H9 (cell line): ENCODE measurements around the gene SNAI1. TPM values are rescaled to one million over a fixed set of nuclear protein-coding genes. Genes with fewer than 3 reads are reported as not detected.

ENCODE experiments used
- DNase-seq: peaks from one replicate; pipeline ENCODE4 v3.0.0-alpha.2; 2017
- H2AFZ ChIP-seq: one replicate; pipeline ENCODE4 v1.6.1; 2013; ENCODE audit warnings: mild to moderate bottlenecking, low read length, control low read depth, moderate library complexity
- H2AK5ac ChIP-seq: 2 replicates; pipeline ENCODE4 v1.6.1; 2013; ENCODE audit warnings: low read length, control low read depth, mixed read lengths; ENCODE audit not compliant: insufficient read length
- H2BK120ac ChIP-seq: one replicate; pipeline ENCODE4 v1.6.1; 2013; ENCODE audit warnings: low read depth, mild to moderate bottlenecking, low read length, control low read depth, inconsistent platforms; ENCODE audit not compliant: poor library complexity, severe bottlenecking
- H2BK12ac ChIP-seq: 2 replicates; pipeline ENCODE4 v1.6.1; 2013; ENCODE audit warnings: low read length, control low read depth, mixed read lengths, low read depth; ENCODE audit not compliant: insufficient read length
- H2BK15ac ChIP-seq: 2 replicates; pipeline ENCODE4 v1.6.1; 2013; ENCODE audit warnings: low read depth, low read length, control low read depth
- H2BK20ac ChIP-seq: one replicate; pipeline ENCODE4 v1.6.1; 2013; ENCODE audit warnings: low read depth, mild to moderate bottlenecking, low read length, control low read depth, inconsistent platforms; ENCODE audit not compliant: poor library complexity, severe bottlenecking
- H2BK5ac ChIP-seq: 2 replicates; pipeline ENCODE4 v1.6.1; 2013; ENCODE audit warnings: low read length, control low read depth, mixed read lengths; ENCODE audit not compliant: insufficient read length
- H3K14ac ChIP-seq: 2 replicates; pipeline ENCODE4 v1.6.1; 2013; ENCODE audit warnings: low read length, control low read depth; ENCODE audit not compliant: insufficient read depth
- H3K18ac ChIP-seq: 2 replicates; pipeline ENCODE4 v1.6.1; 2013; ENCODE audit warnings: low read depth, mild to moderate bottlenecking, mixed read lengths, low read length, control low read depth; ENCODE audit not compliant: insufficient read length
- H3K23ac ChIP-seq: 2 replicates; pipeline ENCODE4 v1.6.1; 2013; ENCODE audit warnings: low read length, control low read depth, mixed read lengths, low read depth; ENCODE audit not compliant: insufficient read length
- H3K23me2 ChIP-seq: 2 replicates; pipeline ENCODE4 v1.6.1; 2013; ENCODE audit warnings: low read depth, mild to moderate bottlenecking, mixed read lengths, low read length, control low read depth; ENCODE audit not compliant: insufficient read length, poor library complexity, severe bottlenecking
- H3K27ac ChIP-seq: 2 replicates; pipeline ENCODE4 v1.5.1; 2013; ENCODE audit warnings: low read length, control low read depth, mixed read lengths, low read depth; ENCODE audit not compliant: insufficient read length
- H3K27me3 ChIP-seq: 2 replicates; pipeline ENCODE4 v1.6.1; 2013; ENCODE audit warnings: low read length, control low read depth, inconsistent platforms; ENCODE audit not compliant: insufficient read depth
- H3K4ac ChIP-seq: 2 replicates; pipeline ENCODE4 v1.6.1; 2013; ENCODE audit warnings: low read depth, mild to moderate bottlenecking, control low read depth, inconsistent platforms, low read length, moderate library complexity
- H3K4me1 ChIP-seq: 2 replicates; pipeline ENCODE4 v1.6.1; 2013; ENCODE audit warnings: low read length, control low read depth, inconsistent platforms; ENCODE audit not compliant: insufficient read depth
- H3K4me2 ChIP-seq: 2 replicates; pipeline ENCODE4 v1.6.1; 2013; ENCODE audit warnings: low read length, control low read depth, mixed read lengths; ENCODE audit not compliant: insufficient read length, insufficient read depth
- H3K56ac ChIP-seq: 2 replicates; pipeline ENCODE4 v1.6.1; 2013; ENCODE audit warnings: low read depth, mild to moderate bottlenecking, mixed read lengths, low read length, control low read depth; ENCODE audit not compliant: insufficient read length
- H3K79me1 ChIP-seq: 2 replicates; pipeline ENCODE4 v1.6.1; 2013; ENCODE audit warnings: low read depth, mild to moderate bottlenecking, moderate library complexity, low read length, control low read depth, inconsistent platforms; ENCODE audit not compliant: insufficient read depth, poor library complexity, severe bottlenecking
- H3K79me2 ChIP-seq: 2 replicates; pipeline ENCODE4 v1.6.1; 2013; ENCODE audit warnings: low read length, control low read depth, inconsistent platforms; ENCODE audit not compliant: insufficient read depth
- H3K9ac ChIP-seq: 2 replicates; pipeline ENCODE4 v1.6.1; 2013; ENCODE audit warnings: low read length, control low read depth, mixed read lengths; ENCODE audit not compliant: insufficient read length; ENCODE audit errors: extremely low read depth
- H3K9me3 ChIP-seq: one replicate; pipeline ENCODE4 v1.6.1; 2013; ENCODE audit warnings: low read depth, low read length, inconsistent platforms; ENCODE audit not compliant: control insufficient read depth
- H3T11ph ChIP-seq: one replicate; pipeline ENCODE4 v1.6.1; 2013; ENCODE audit warnings: mild to moderate bottlenecking, low read length, control low read depth, inconsistent platforms
- H4K20me1 ChIP-seq: one replicate; pipeline ENCODE4 v1.6.1; 2013; ENCODE audit not compliant: control insufficient read depth, insufficient read length, insufficient read depth
- H4K5ac ChIP-seq: 2 replicates; pipeline ENCODE4 v1.6.1; 2013; ENCODE audit warnings: low read depth, mild to moderate bottlenecking, mixed read lengths, low read length, control low read depth; ENCODE audit not compliant: insufficient read length
- H4K8ac ChIP-seq: replicated peaks from 2 replicates; pipeline ENCODE4 v1.6.1; 2013; ENCODE audit warnings: low read length, control low read depth, mixed read lengths, low read depth; ENCODE audit not compliant: insufficient read length
- H4K91ac ChIP-seq: 2 replicates; pipeline ENCODE4 v1.6.1; 2013; ENCODE audit warnings: low read depth, mild to moderate bottlenecking, moderate library complexity, mixed read lengths, low read length, control low read depth; ENCODE audit not compliant: insufficient read length
- H3K27ac Mint-ChIP-seq, 3 experiments: 2 replicates in 2 of 3; 3 replicates in 1 of 3; pipeline ENCODE4 v1.8.0; 2020 to 2021; ENCODE audit warnings: mixed read lengths in 3 of 3, mild to moderate bottlenecking in 1 of 3, moderate library complexity in 1 of 3
- H3K27me3 Mint-ChIP-seq: 2 replicates; pipeline ENCODE4 v1.8.0; 2021; ENCODE audit warnings: low read depth, mild to moderate bottlenecking, moderate library complexity, mixed read lengths
- H3K36me3 Mint-ChIP-seq, 3 experiments: 2 replicates in 2 of 3; 3 replicates in 1 of 3; pipeline ENCODE4 v1.8.0; 2020 to 2021; ENCODE audit warnings: low read depth in 3 of 3, mixed read lengths in 3 of 3; ENCODE audit not compliant: insufficient read depth in 1 of 3
- H3K4me1 Mint-ChIP-seq, 2 experiments: 2 replicates each; pipeline ENCODE4 v1.8.0; 2020; ENCODE audit warnings: mixed read lengths in 2 of 2
- H3K4me3 Mint-ChIP-seq, 2 experiments: 2 replicates in 1 of 2; 3 replicates in 1 of 2; pipeline ENCODE4 v1.8.0; 2020 to 2021; ENCODE audit warnings: mild to moderate bottlenecking in 2 of 2, mixed read lengths in 2 of 2, moderate library complexity in 1 of 2
- H3K9me3 Mint-ChIP-seq, 2 experiments: 2 replicates in 1 of 2; 3 replicates in 1 of 2; pipeline ENCODE4 v1.8.0; 2020; ENCODE audit warnings: mild to moderate bottlenecking in 2 of 2, mixed read lengths in 2 of 2, moderate library complexity in 1 of 2
- WGBS: extraction: QIAGEN DNeasy Blood & Tissue Kit; methylation state at CpG from one replicate; pipeline ENCODE4 v1.1.7; 2013; ENCODE audit warnings: missing lambda C conversion rate, low lambda C conversion rate, mixed read lengths; ENCODE audit not compliant: insufficient read length; ENCODE audit errors: extremely low coverage; 5-methylcytosine and 5-hydroxymethylcytosine counted together
- total RNA-seq: library from RNA; stranded (reverse); gene quantifications from 2 replicates; pipeline ENCODE4 v1.2.1, GENCODE V29; 2021
- TF ChIP-seq, protein P1 (sequence below): fragments of 200-600 bp; sonication (generic); conservative IDR thresholded peaks from 3 replicates; pipeline ENCODE4 v1.8.0; 2021; ENCODE audit warnings: antibody characterized with exemption, mild to moderate bottlenecking

SNAI1 gene
- total RNA-seq, 1 experiment from 2014 or later, result 7.0 TPM

DNA sequence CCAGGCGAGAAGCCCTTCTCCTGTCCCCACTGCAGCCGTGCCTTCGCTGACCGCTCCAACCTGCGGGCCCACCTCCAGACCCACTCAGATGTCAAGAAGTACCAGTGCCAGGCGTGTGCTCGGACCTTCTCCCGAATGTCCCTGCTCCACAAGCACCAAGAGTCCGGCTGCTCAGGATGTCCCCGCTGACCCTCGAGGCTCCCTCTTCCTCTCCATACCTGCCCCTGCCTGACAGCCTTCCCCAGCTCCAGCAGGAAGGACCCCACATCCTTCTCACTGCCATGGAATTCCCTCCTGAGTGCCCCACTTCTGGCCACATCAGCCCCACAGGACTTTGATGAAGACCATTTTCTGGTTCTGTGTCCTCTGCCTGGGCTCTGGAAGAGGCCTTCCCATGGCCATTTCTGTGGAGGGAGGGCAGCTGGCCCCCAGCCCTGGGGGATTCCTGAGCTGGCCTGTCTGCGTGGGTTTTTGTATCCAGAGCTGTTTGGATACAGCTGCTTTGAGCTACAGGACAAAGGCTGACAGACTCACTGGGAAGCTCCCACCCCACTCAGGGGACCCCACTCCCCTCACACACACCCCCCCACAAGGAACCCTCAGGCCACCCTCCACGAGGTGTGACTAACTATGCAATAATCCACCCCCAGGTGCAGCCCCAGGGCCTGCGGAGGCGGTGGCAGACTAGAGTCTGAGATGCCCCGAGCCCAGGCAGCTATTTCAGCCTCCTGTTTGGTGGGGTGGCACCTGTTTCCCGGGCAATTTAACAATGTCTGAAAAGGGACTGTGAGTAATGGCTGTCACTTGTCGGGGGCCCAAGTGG is 5.3 kb downstream of the SNAI1 start:
- Mint-ChIP-seq H3K9me3 (peaks cover 0 to 2% of the 10 kb centered on the region in 2 experiments; a peak in 1 of 5 replicates), H3K4me3 (peak overlapping the region in 1 of 2 experiments; percentile 27; a peak in 1 of 5 replicates), H3K36me3 (peaks cover 13 to 37% (median 22%) of the 10 kb centered on the region in 3 experiments; a peak in 6 of 7 replicates), H3K4me1 (peaks cover 69 to 90% of the 10 kb centered on the region in 2 experiments), H3K27me3 (peaks cover 2% of the 10 kb centered on the region; the same call in 1 of the 2 replicates), H3K27ac (peak overlapping the region in 2 of 3 experiments; percentile 50 to 85; a peak in 1 of 7 replicates)
- Histone ChIP-seq H3K79me2 (no peaks in the 10 kb centered on the region; the same call in 1 of the 2 replicates), H4K8ac (no peak overlapping the region), H3K56ac (no peak overlapping the region), H2AFZ (no peak overlapping the region), H3K4me1 (peaks cover 15% of the 10 kb centered on the region), H2BK120ac (no peak overlapping the region), H3K79me1 (no peaks in the 10 kb centered on the region), H2BK20ac (no peak overlapping the region), H2BK5ac (no peak overlapping the region), H2BK15ac (no peak overlapping the region), H3K9me3 (no peaks in the 10 kb centered on the region), H3K23ac (no peak overlapping the region), H3K27ac (no peak overlapping the region), H3K18ac (no peak overlapping the region), H4K20me1 (peaks cover 2% of the 10 kb centered on the region), H3T11ph (no peak overlapping the region), H4K91ac (no peak overlapping the region), H3K23me2 (peaks cover 6% of the 10 kb centered on the region), H3K4me2 (no peak overlapping the region), H3K14ac (no peak overlapping the region; the same call in 1 of the 2 replicates), H3K4ac (no peak overlapping the region), H4K5ac (no peak overlapping the region), H3K9ac (no peak overlapping the region), H2AK5ac (no peak overlapping the region), H2BK12ac (no peak overlapping the region), H3K27me3 (no peaks in the 10 kb centered on the region; the same call in 1 of the 2 replicates)
- TF ChIP-seq, protein P1, sequence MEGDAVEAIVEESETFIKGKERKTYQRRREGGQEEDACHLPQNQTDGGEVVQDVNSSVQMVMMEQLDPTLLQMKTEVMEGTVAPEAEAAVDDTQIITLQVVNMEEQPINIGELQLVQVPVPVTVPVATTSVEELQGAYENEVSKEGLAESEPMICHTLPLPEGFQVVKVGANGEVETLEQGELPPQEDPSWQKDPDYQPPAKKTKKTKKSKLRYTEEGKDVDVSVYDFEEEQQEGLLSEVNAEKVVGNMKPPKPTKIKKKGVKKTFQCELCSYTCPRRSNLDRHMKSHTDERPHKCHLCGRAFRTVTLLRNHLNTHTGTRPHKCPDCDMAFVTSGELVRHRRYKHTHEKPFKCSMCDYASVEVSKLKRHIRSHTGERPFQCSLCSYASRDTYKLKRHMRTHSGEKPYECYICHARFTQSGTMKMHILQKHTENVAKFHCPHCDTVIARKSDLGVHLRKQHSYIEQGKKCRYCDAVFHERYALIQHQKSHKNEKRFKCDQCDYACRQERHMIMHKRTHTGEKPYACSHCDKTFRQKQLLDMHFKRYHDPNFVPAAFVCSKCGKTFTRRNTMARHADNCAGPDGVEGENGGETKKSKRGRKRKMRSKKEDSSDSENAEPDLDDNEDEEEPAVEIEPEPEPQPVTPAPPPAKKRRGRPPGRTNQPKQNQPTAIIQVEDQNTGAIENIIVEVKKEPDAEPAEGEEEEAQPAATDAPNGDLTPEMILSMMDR, result no peak
- no CpG with 5 or more reads among the region's 18 CpGs for WGBS
- DNase-seq, result no peak
